Measurements from ENCODE around the gene GPX2.
"Not testable (repeated sequence)": the region's sequence is repeated elsewhere in the genome, so short reads cannot be mapped to it uniquely, and the experiment has no call there.

Gene GPX2

GRCh38 chr14:64914237-64915028 is 28.1 kb downstream of the GPX2 start, which contains the start of gene CHURC1:
TSS of gene CHURC1 (plus strand) at chr14:64914455. CDS start at chr14:64914496, 41 bp downstream.
- Histone ChIP-seq H3K9ac (ENCODE audit: low read length) (peak within 1 kb of the TSS; percentile 96), H3K4me1 (ENCODE audit: insufficient read depth, low read length, severe bottlenecking) (peaks cover 19% of the 10 kb centered on the region), H2AFZ (ENCODE audit: low read length) (peak within 1 kb of the TSS; percentile 98), H3F3A (ENCODE audit: insufficient read depth, low read length) (no peaks in the 10 kb centered on the region), H3K9me3 (ENCODE audit: low read length) (no peaks in the 10 kb centered on the region), H3K4me2 (ENCODE audit: low read length) (peak within 1 kb of the TSS; percentile 76), H3K9me2 (ENCODE audit: low read depth, low read length) (no peaks in the 10 kb centered on the region), H3K4me3 (ENCODE audit: low read depth, low read length, poor library complexity, severe bottlenecking) (peak within 1 kb of the TSS; percentile 91), H3K79me2 (ENCODE audit: insufficient read depth, low read length) (peaks cover 44% of the 10 kb centered on the region), H4K20me1 (ENCODE audit: insufficient read depth, low read length) (no peaks in the 10 kb centered on the region), H3K27ac (ENCODE audit: low read depth, low read length, poor library complexity, severe bottlenecking) (peak within 1 kb of the TSS; percentile 63), H3K27me3 (ENCODE audit: insufficient read depth, low read length) (no peaks in the 10 kb centered on the region), H3K36me3 (ENCODE audit: insufficient read depth, low read length) (peaks cover 27% of the 10 kb centered on the region)
- TF ChIP-seq CTCF (IDR thresholded peaks at IDR 0.05; ENCODE audit: low read length) (no peak), EZH2 (IDR thresholded peaks at IDR 0.05; ENCODE audit: borderline replicate concordance, low read length) (no peak)

- H4K20me1 ChIP-seq (ENCODE audit: insufficient read depth, low read length); H3K27me3 ChIP-seq (ENCODE audit: insufficient read depth, low read length); H3K9me2 ChIP-seq (ENCODE audit: low read depth, low read length); H3F3A ChIP-seq (ENCODE audit: insufficient read depth, low read length); H3K9ac ChIP-seq (ENCODE audit: low read length); H3K27ac ChIP-seq (ENCODE audit: low read depth, low read length, poor library complexity, severe bottlenecking); H3K9me3 ChIP-seq (ENCODE audit: low read length): not testable (repeated sequence)
- peaks cover 19% of the 10 kb centered on the region for H3K4me1 ChIP-seq (ENCODE audit: insufficient read depth, low read length, severe bottlenecking)
- peaks cover 23% of the 10 kb centered on the region for H3K36me3 ChIP-seq (ENCODE audit: insufficient read depth, low read length)
- H3K4me2 ChIP-seq (ENCODE audit: low read length): peak overlapping the region; percentile 76
- peaks cover 35% of the 10 kb centered on the region for H3K79me2 ChIP-seq (ENCODE audit: insufficient read depth, low read length)
- peak overlapping the region; percentile 91 for H3K4me3 ChIP-seq (ENCODE audit: low read depth, low read length, poor library complexity, severe bottlenecking)
- H2AFZ ChIP-seq (ENCODE audit: low read length): peak overlapping the region; percentile 98
Measured at GRCh38 chr14:64913477-64913876, 29.1 kb downstream of the GPX2 start.

- Histone ChIP-seq H3K27me3 (ENCODE audit: insufficient read depth, low read length) (no peaks in the 10 kb centered on the region), H3K27ac (ENCODE audit: low read depth, low read length, poor library complexity, severe bottlenecking) (no peak overlapping the region), H3K9me3 (ENCODE audit: low read length) (no peaks in the 10 kb centered on the region), H3F3A (ENCODE audit: insufficient read depth, low read length) (no peaks in the 10 kb centered on the region), H3K4me1 (ENCODE audit: insufficient read depth, low read length, severe bottlenecking) (peaks cover 19% of the 10 kb centered on the region), H3K79me2 (ENCODE audit: insufficient read depth, low read length) (peaks cover 24% of the 10 kb centered on the region), H3K9me2 (ENCODE audit: low read depth, low read length) (no peaks in the 10 kb centered on the region), H3K36me3 (ENCODE audit: insufficient read depth, low read length) (peaks cover 14% of the 10 kb centered on the region), H3K9ac (ENCODE audit: low read length) (no peak overlapping the region), H4K20me1 (ENCODE audit: insufficient read depth, low read length) (no peaks in the 10 kb centered on the region), H2AFZ (ENCODE audit: low read length) (no peak overlapping the region), H3K4me2 (ENCODE audit: low read length) (no peak overlapping the region), H3K4me3 (ENCODE audit: low read depth, low read length, poor library complexity, severe bottlenecking) (no peak overlapping the region)
- TF ChIP-seq EZH2 (IDR thresholded peaks at IDR 0.05; ENCODE audit: borderline replicate concordance, low read length) (no peak), CTCF (IDR thresholded peaks at IDR 0.05; ENCODE audit: low read length) (no peak)
Measured at GRCh38 chr14:64912261-64912660, 30.3 kb downstream of the GPX2 start.

All from OCI-LY1 (cell line).